Neural cell (in vitro differentiated cells): Measurements from ENCODE around the gene KIF2A. TPM values are rescaled to one million over a fixed set of nuclear protein-coding genes. Genes with fewer than 3 reads are reported as not detected.

Experiments used
- H2AFZ ChIP-seq: fragments of 200-600, 300-800 bp; sonication (generic), shearing (Covaris generic); 2 replicates; pipeline ENCODE4 v1.6.0; 2014; ENCODE audit warnings: low read depth, mild to moderate bottlenecking, antibody characterized with exemption, low read length, moderate library complexity
- H3F3A ChIP-seq: fragments of 200-600 bp; shearing (Covaris generic); 2 replicates; pipeline ENCODE4 v1.6.1; 2016; ENCODE audit warnings: mild to moderate bottlenecking, moderate library complexity, mixed read lengths, antibody characterized with exemption, low read length; ENCODE audit not compliant: insufficient read depth, poor library complexity, severe bottlenecking
- H3K27ac ChIP-seq: fragments of 200-600, 300-800 bp; sonication (generic), shearing (Covaris generic); 2 replicates; pipeline ENCODE4 v1.5.1; 2014; ENCODE audit warnings: mild to moderate bottlenecking, low read length, moderate library complexity
- H3K27me3 ChIP-seq: fragments of 300-800, 200-600 bp; sonication (generic), shearing (Covaris generic); 2 replicates; pipeline ENCODE4 v1.6.0; 2014; ENCODE audit warnings: mild to moderate bottlenecking, low read depth, low read length, moderate library complexity; ENCODE audit not compliant: insufficient read depth
- H3K36me3 ChIP-seq: fragments of 300-800, 200-600 bp; sonication (generic), shearing (Covaris generic); 2 replicates; pipeline ENCODE4 v1.5.1; 2014; ENCODE audit warnings: mild to moderate bottlenecking, antibody characterized with exemption, low read length, moderate library complexity; ENCODE audit not compliant: insufficient read depth
- H3K4me2 ChIP-seq: fragments of 300-800, 200-600 bp; sonication (generic), shearing (Covaris generic); 2 replicates; pipeline ENCODE4 v1.6.0; 2014; ENCODE audit warnings: mild to moderate bottlenecking, low read length
- H3K4me3 ChIP-seq: fragments of 300-800, 200-600 bp; sonication (generic), shearing (Covaris generic); 2 replicates; pipeline ENCODE4 v1.5.1; 2014; ENCODE audit warnings: mild to moderate bottlenecking, low read length, moderate library complexity
- H3K79me2 ChIP-seq: fragments of 200-600 bp; shearing (Covaris generic); replicated peaks from 2 replicates; pipeline ENCODE4 v1.6.0; 2014; ENCODE audit warnings: mild to moderate bottlenecking, low read length, moderate library complexity; ENCODE audit not compliant: insufficient read depth
- H3K9ac ChIP-seq: fragments of 300-800, 200-600 bp; sonication (generic), shearing (Covaris generic); 2 replicates; pipeline ENCODE4 v1.6.1; 2016; ENCODE audit warnings: mild to moderate bottlenecking, low read length, mixed read lengths
- H3K9me2 ChIP-seq: fragments of 200-600 bp; shearing (Covaris generic); 2 replicates; pipeline ENCODE4 v1.6.1; 2016; ENCODE audit warnings: mild to moderate bottlenecking, low read length, mixed read lengths; ENCODE audit not compliant: insufficient read depth
- H3K9me3 ChIP-seq: fragments of 200-600, 300-800 bp; sonication (generic), shearing (Covaris generic); 2 replicates; pipeline ENCODE4 v1.6.1; 2016; ENCODE audit warnings: mild to moderate bottlenecking, mixed run types, low read length, moderate library complexity, mixed read lengths
- H4K20me1 ChIP-seq: fragments of 200-600 bp; shearing (Covaris generic); 2 replicates; pipeline ENCODE4 v1.6.1; 2016; ENCODE audit warnings: mild to moderate bottlenecking, mixed run types; ENCODE audit not compliant: insufficient read depth
- EP300 ChIP-seq: fragments of 450-650 bp; conservative IDR thresholded peaks from 2 replicates; pipeline ENCODE4 v1.6.1; 2014; ENCODE audit warnings: antibody characterized with exemption, mild to moderate bottlenecking, moderate library complexity; ENCODE audit not compliant: poor library complexity, severe bottlenecking
- EZH2 ChIP-seq: fragments of 200-600, 300-800 bp; shearing (Covaris generic), sonication (generic); IDR thresholded peaks from 2 replicates; pipeline ENCODE4 v1.6.1; 2014; ENCODE audit warnings: antibody characterized with exemption, low read length, borderline replicate concordance, mild to moderate bottlenecking; ENCODE audit not compliant: insufficient read depth, poor library complexity, severe bottlenecking
- MXI1 ChIP-seq: fragments of 450-650 bp; conservative IDR thresholded peaks from 2 replicates; pipeline ENCODE4 v1.6.1; 2014; ENCODE audit warnings: antibody characterized with exemption, mild to moderate bottlenecking; ENCODE audit not compliant: poor library complexity, severe bottlenecking
- POLR2AphosphoS5 ChIP-seq: IDR thresholded peaks from 2 replicates; pipeline ENCODE4 v1.6.1; 2012
- RAD21 ChIP-seq: fragments of 450-650 bp; conservative IDR thresholded peaks from 2 replicates; pipeline ENCODE4 v1.6.1; 2014; ENCODE audit warnings: antibody characterized with exemption, mild to moderate bottlenecking, moderate library complexity
- SMC3 ChIP-seq: fragments of 450-650 bp; conservative IDR thresholded peaks from 2 replicates; pipeline ENCODE4 v1.6.1; 2014; ENCODE audit warnings: antibody characterized with exemption, mild to moderate bottlenecking, moderate library complexity; ENCODE audit not compliant: poor library complexity
- TAF1 ChIP-seq: IDR thresholded peaks from 2 replicates; pipeline ENCODE4 v1.6.1; 2012; ENCODE audit warnings: low read depth
- polyA plus RNA-seq: library from polyadenylated mRNA; depleted of rRNA; stranded (reverse); fragments of >200 nt; gene quantifications from 2 replicates; pipeline ENCODE4 v1.2.3, GENCODE V29; 2014
- TF ChIP-seq, protein P1 (sequence below): IDR thresholded peaks from 2 replicates; pipeline ENCODE4 v1.6.1; 2012; ENCODE audit warnings: borderline replicate concordance
- TF ChIP-seq, protein P2 (sequence below): fragments of 450-650 bp; IDR thresholded peaks from 2 replicates; pipeline ENCODE4 v1.5.1; 2014; ENCODE audit warnings: antibody characterized with exemption, mild to moderate bottlenecking, moderate library complexity; ENCODE audit not compliant: poor library complexity, severe bottlenecking

The KIF2A gene
- polyA plus RNA-seq, 1 donor from 2014 or later = 68.4 TPM

DNA sequence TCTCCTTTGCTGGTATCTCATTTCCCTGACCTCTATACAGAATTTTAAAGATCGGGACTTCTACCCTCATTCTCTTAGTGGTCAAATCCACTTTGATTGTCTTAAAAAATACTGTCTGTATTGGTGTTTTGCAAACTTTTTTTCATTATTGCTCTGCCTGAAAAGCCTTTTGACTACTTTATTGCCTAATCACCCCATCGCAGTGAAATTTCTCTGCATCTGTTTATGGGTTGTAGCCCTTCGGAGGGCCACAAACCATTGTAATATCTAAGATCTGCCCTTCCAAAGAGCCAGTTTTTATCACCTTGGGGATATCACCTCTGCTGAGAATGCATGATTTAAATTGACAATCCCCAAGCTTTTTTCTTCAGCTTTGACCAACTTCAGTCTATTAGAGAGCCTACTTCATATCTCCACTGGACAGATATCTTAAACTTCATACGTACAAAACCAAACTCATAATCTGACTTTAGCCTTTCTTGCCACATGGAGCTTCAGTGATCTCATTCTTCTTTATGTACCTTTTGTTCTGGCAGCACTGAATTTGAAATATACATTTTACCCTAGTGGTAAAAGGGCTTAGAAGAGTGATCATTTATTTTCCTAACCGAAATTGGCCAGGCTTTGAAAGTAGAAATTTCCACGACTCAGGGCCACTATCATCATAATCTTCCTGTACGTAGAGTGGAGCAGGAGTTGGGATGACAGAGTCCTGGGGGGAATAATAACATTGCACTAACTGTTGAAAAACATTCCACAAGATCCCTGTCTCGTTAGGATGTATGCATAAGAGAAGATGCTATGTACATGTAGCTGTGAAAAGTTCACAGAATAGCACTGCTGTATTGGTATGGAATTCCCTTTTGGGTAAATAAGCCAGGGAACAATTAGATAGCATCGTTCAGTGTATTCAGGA, 21.4 kb downstream of the KIF2A start:
- Histone ChIP-seq H3K9me2 (no peaks in the 10 kb centered on the region), H3K79me2 (peaks cover 51% of the 10 kb centered on the region), H3F3A (no peaks in the 10 kb centered on the region), H3K4me3 (no peak overlapping the region), H3K27ac (no peak overlapping the region), H3K27me3 (no peaks in the 10 kb centered on the region), H4K20me1 (no peaks in the 10 kb centered on the region), H3K4me2 (no peak overlapping the region), H3K9me3 (no peaks in the 10 kb centered on the region), H2AFZ (no peak overlapping the region), H3K36me3 (no peaks in the 10 kb centered on the region), H3K9ac (no peak overlapping the region)
- TF ChIP-seq POLR2AphosphoS5 = no peak
- no peak for TF ChIP-seq SMC3
- TF ChIP-seq TAF1 = no peak
- no peak for TF ChIP-seq RAD21
- TF ChIP-seq EP300 = no peak
- TF ChIP-seq EZH2 = no peak
- no peak for TF ChIP-seq MXI1

DNA sequence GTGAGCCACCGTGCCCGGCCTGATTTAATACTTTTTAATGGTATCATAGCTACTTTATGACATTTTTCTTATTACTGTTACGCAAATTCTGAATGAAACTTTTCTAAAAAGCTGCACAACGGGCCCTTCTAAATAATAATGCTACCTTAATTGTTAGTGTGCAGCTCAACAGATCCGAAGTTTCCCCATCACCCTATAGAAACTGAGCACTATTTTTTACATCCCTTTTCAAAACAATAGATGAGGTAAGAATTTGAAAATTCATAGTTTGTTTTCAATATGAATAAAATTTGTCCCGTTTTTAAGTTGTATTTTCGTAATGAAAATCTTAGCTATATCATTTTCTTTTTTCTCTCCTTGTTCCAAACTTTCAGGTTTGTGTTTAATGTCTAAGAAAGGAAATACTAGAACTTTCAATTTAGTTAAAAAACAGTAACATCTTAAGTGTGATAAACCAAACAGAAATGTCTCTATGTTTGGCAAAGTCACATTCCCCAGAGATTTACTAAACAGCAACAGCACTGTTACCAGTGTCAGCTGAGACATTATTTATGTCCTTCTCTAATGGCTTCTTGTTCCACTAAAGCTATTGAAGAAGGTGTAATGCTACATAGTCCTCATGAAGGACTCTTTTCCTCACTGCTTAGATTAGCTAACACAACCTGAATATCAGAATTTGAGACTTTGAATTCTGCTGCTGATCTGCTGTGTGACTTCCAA, 22.9 kb downstream of the KIF2A start:
- peaks cover 62% of the 10 kb centered on the region for H3K79me2 ChIP-seq
- no peak overlapping the region for H3K4me2 ChIP-seq
- H4K20me1 ChIP-seq = no peaks in the 10 kb centered on the region
- no peak overlapping the region for H2AFZ ChIP-seq
- H3K9me2 ChIP-seq = no peaks in the 10 kb centered on the region
- no peak overlapping the region for H3K9ac ChIP-seq
- no peak overlapping the region for H3K4me3 ChIP-seq
- H3F3A ChIP-seq = no peaks in the 10 kb centered on the region
- no peak overlapping the region for H3K27ac ChIP-seq
- no peaks in the 10 kb centered on the region for H3K9me3 ChIP-seq
- TF ChIP-seq POLR2AphosphoS5 = no peak
- TF ChIP-seq, protein P1, sequence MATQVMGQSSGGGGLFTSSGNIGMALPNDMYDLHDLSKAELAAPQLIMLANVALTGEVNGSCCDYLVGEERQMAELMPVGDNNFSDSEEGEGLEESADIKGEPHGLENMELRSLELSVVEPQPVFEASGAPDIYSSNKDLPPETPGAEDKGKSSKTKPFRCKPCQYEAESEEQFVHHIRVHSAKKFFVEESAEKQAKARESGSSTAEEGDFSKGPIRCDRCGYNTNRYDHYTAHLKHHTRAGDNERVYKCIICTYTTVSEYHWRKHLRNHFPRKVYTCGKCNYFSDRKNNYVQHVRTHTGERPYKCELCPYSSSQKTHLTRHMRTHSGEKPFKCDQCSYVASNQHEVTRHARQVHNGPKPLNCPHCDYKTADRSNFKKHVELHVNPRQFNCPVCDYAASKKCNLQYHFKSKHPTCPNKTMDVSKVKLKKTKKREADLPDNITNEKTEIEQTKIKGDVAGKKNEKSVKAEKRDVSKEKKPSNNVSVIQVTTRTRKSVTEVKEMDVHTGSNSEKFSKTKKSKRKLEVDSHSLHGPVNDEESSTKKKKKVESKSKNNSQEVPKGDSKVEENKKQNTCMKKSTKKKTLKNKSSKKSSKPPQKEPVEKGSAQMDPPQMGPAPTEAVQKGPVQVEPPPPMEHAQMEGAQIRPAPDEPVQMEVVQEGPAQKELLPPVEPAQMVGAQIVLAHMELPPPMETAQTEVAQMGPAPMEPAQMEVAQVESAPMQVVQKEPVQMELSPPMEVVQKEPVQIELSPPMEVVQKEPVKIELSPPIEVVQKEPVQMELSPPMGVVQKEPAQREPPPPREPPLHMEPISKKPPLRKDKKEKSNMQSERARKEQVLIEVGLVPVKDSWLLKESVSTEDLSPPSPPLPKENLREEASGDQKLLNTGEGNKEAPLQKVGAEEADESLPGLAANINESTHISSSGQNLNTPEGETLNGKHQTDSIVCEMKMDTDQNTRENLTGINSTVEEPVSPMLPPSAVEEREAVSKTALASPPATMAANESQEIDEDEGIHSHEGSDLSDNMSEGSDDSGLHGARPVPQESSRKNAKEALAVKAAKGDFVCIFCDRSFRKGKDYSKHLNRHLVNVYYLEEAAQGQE = no peak
- no peaks in the 10 kb centered on the region for H3K36me3 ChIP-seq
- no peaks in the 10 kb centered on the region for H3K27me3 ChIP-seq

DNA sequence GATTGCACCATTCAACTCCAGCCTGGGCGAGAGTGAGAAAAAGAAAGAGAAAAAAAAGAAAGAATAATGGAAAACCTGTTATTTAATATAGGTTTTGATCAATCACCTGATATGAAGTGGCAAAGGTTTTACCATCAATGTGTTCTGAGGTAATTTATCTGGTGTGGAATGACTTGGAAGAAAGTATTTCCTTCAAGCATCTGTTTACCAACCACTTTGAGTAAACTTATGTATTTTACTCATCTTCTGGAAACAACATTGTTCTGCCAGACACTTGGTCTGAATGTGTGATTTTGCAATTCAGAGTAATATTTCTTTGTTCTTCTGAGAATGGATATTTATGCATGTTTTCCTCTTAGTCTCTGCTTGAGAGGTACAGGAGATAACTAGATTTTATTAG, 24.3 kb downstream of the KIF2A start:
- Histone ChIP-seq H3K27ac (no peak overlapping the region), H3K27me3 (no peaks in the 10 kb centered on the region), H3K9me2 (no peaks in the 10 kb centered on the region), H4K20me1 (no peaks in the 10 kb centered on the region), H3K79me2 (peaks cover 69% of the 10 kb centered on the region), H3K4me2 (no peak overlapping the region), H3K9ac (no peak overlapping the region), H3K4me3 (no peak overlapping the region), H3K9me3 (no peaks in the 10 kb centered on the region), H2AFZ (no peak overlapping the region), H3F3A (no peaks in the 10 kb centered on the region), H3K36me3 (no peaks in the 10 kb centered on the region)
- TF ChIP-seq, protein P1 = no peak
- TF ChIP-seq EZH2 = no peak
- no peak for TF ChIP-seq MXI1
- no peak for TF ChIP-seq EP300
- TF ChIP-seq, protein P2, sequence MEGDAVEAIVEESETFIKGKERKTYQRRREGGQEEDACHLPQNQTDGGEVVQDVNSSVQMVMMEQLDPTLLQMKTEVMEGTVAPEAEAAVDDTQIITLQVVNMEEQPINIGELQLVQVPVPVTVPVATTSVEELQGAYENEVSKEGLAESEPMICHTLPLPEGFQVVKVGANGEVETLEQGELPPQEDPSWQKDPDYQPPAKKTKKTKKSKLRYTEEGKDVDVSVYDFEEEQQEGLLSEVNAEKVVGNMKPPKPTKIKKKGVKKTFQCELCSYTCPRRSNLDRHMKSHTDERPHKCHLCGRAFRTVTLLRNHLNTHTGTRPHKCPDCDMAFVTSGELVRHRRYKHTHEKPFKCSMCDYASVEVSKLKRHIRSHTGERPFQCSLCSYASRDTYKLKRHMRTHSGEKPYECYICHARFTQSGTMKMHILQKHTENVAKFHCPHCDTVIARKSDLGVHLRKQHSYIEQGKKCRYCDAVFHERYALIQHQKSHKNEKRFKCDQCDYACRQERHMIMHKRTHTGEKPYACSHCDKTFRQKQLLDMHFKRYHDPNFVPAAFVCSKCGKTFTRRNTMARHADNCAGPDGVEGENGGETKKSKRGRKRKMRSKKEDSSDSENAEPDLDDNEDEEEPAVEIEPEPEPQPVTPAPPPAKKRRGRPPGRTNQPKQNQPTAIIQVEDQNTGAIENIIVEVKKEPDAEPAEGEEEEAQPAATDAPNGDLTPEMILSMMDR = no peak
- no peak for TF ChIP-seq POLR2AphosphoS5
- TF ChIP-seq SMC3 = no peak
- no peak for TF ChIP-seq TAF1
- no peak for TF ChIP-seq RAD21
